Aorta (tissue), 4 donors: ENCODE data around the gene PTGIS. TPM values are rescaled to one million over a fixed set of nuclear protein-coding genes. Genes with fewer than 3 reads are reported as not detected.

Experiments
- polyA plus RNA-seq, 2 donors: library from polyadenylated mRNA; stranded (reverse); fragments of 200-250 nt; gene quantifications; one replicate each; pipeline ENCODE4 v1.2.3, GENCODE V29; 2013
- total RNA-seq, 2 donors: library from RNA; stranded (reverse); fragmentation: NEBNext Ultra II Directional; extraction: Animal tissue kit (Norgen Biotek cat#: 25700); gene quantifications; one replicate each; pipeline ENCODE4 v1.2.1, GENCODE V29; 2021
- donor health status: healthy with polysubstance abuse.
- donor health status: Bipolar disorder and iron deficiency.
- donor health status: DM: no; HTN: no; CAD: no.
- donor health status: DM: yes; HTN: yes; CAD: no.

Gene PTGIS
- total and polyA plus RNA-seq, 4 donors = 53.6 to 637 (median 233) TPM

Other genes with a start within 250 kb of the PTGIS start
- gene KCNB1, start 85.5 kb downstream of the PTGIS start, total RNA-seq = 1 to 10 TPM in 1 of 2 donors, under 1 TPM in 1; 0.65 to 2.0 TPM
- under 1 TPM in 1 of 2 donors, not detected in 1; under 0.01 TPM for gene KCNB1, start 85.5 kb downstream of the PTGIS start, polyA plus RNA-seq
- gene B4GALT5, start 145.7 kb upstream of the PTGIS start, total RNA-seq = 10 to 100 TPM; 35.9 to 38.3 TPM
- gene B4GALT5, start 145.7 kb upstream of the PTGIS start, polyA plus RNA-seq = 1 to 10 TPM; 8.3 to 8.8 TPM
- 10 to 100 TPM; 12.5 to 14.6 TPM for gene SLC9A8, start 244.7 kb upstream of the PTGIS start, total RNA-seq
- gene SLC9A8, start 244.7 kb upstream of the PTGIS start, polyA plus RNA-seq = 10 to 100 TPM in 1 of 2 donors, 1 to 10 TPM in 1; 2.8 to 10.6 TPM